HG03565 (cell line): ENCODE measurements around the gene BANF2.

Experiments used
- ATAC-seq: cut with Tn5 transposase; IDR thresholded peaks from one replicate; pipeline ENCODE4 v1.9.1; 2021; ENCODE audit warnings: mild to moderate bottlenecking, moderate library complexity; ENCODE audit not compliant: unreplicated experiment

The BANF2 gene

GRCh38 chr20:17663486-17663885, 36.3 kb upstream of the BANF2 start:
- ATAC-seq: no peak

GRCh38 chr20:17664025-17664633, 35.6 kb upstream of the BANF2 start:
- ATAC-seq: no peak

DNA sequence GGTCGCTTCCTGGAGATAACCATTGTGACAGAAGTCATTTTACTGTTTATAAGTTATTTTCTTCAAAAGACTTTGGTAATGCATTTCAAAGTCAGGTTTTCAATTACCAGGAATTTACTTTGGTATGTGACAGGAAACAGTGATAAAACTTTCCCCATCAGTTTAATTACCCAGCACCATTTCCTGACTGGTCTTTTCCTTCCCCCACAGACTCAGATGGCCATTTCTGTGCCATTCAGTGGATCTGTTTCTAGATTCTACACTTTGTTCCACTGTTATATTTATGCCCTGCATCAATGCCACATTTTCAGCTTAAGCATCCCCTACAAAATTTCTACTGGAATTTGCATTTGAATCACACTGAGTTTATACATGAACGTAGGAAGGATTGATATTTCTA, 34.0 kb upstream of the BANF2 start:
- no peak for ATAC-seq

- no peak for ATAC-seq
These were observed 33.3 kb upstream of the BANF2 start for GRCh38 chr20:17666481-17666880.

DNA sequence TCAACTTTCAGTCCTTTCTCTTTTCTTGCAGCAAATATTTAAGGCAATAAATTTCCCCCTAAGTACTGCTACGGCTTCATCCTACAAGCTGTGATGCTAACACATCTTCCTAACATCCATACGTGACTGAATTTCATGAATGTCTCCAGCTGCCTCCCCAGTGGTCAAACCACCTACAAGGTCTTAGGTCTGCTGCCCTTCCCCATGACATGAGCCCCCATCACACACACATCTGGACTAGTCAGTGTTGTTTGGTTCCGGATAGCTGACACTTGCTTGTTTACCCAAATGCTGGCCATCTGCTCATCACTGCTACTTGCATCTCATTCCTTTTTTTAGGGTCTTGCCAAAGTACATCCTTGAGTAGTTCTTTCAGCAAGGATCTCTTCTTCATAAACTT, 32.3 kb upstream of the BANF2 start:
- ATAC-seq: no peak

- no peak for ATAC-seq
These were observed 31.3 kb upstream of the BANF2 start for GRCh38 chr20:17668432-17668831.

- ATAC-seq: no peak
These were observed 30.3 kb upstream of the BANF2 start for GRCh38 chr20:17669306-17669931.

GRCh38 chr20:17671011-17671410, 28.8 kb upstream of the BANF2 start:
- no peak for ATAC-seq

DNA sequence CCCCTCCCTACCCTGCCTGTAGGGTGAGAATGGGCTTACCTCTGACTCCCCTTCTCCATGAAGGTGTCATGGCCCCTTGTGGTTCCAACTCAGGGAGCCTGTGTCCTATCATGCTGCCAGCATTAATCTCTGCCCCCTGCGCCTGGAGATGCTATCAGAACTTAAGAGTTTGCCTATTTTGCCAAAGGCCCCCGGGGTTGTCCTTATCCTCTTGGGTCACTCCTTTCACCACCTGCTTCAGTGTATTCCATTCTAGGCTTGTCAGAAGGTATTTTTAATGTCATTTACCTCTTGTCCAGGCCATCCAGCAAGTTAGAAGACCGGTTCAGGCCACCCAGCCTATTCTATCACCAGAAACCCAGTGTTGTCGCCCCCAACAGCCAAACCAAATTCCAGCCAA, 28.2 kb upstream of the BANF2 start:
- no peak for ATAC-seq

DNA sequence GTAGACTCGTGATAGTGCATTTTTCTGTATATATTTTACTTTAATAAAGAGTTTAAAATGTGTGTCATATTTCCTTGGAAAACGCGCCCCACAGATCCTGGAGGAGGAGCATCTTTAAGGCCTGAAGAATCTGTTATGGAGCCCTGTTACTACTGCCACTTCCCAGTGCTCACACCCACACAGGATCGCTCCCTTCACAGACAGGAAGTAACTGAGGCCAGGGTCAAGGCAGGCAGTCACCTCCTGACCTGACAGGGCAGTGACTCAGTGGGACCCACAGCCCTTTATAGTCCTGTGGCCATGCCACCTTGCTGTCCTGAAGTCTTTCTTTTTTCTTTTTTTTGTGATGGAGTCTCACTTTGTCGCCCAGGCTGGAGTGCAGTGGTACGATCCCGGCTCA, 26.7 kb upstream of the BANF2 start:
- ATAC-seq: no peak

DNA sequence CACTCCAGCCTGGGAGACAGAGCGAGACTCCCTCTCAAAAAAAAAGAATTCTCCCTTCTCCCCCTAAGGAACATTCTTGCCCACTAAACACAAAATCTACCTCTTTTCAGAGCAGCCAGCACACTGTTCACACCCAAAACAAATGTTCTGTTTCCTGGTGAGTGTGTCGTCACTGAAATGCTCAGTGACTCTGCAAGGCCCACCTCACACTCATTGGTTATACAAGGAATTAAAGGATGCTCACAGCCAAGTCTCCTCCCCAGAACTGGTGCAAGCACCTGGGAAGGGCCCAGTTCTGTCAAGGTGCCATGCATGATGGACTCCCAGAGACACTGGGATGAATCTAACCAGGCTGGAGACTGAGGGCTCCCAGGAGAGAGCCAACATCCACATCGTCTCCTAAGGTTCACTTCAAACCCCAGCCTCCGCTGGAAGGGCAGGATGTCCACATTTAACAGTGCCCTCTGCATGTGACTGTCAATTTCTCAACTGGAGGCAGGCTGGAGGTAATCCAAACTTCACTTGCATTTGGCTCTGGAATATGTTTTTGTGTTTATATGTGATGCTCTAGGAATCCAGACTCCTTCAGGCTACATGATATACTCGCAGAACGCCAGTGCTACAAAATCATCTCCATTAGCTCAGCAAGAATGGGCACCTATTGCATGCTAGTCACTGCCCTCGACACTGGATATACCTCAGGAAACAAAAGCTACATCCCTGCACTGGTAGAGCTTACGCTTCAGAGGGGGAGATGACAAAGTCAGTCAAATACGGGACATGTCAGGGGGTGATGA, 24.8 kb upstream of the BANF2 start:
- ATAC-seq: no peak

DNA sequence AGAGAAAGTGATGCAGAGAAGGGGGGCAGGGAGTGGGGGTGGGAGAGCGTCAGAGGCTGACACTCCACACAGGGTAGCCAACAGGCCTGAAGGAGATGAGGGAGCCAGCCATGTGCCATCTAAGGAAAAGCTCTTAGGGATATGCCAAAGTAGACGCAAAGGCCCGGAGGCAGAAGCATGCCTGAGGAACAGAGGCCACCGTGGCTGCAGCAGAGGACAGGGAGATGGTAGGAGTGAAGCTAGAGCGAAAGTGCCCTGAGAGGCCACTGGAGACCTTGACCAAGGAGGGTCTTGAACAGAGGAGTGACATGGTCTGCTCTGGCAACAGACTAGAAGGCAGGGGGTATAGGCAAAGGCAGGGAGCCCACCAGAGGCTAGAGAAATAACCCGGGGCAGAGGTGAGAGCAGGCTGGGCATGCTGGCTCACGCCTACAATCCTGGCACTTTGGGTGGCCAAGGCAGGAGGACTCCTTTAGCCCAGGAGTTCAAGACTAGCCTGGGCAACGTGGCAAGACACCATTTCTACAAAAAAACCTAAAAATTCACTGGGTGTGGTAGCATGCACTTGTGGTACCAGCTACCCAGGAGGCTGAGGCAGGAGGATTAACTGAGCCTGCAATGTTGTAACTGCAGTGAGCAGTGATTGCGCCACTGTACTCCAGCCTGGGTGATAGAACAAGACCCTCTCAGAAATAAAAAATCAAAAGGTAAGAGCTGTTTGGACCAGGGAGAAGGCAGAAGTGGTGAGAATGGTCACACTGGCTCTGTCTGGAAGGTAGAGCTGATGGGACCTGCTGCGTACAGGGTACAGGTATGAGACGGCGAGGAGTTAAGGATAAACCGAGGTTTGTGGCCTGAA, 24.0 kb upstream of the BANF2 start:
- no peak for ATAC-seq

DNA sequence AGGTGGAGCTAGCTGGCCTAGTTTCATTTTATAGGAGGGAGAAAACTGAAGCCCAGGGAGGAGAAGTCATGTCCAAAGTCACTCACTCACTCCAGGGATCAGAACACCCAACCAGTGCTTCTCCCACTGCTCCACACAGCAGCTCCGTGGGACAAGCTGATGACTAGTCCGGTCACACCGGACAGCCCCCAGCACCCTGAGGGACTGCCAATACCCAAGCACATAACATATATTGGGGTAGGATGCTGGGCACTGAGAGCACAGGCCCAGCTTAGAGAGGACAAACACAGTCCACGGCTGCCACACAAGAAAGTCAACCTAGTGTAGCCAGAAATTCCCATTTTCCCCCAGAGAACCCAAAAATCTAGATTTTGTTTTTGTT, 23.4 kb upstream of the BANF2 start:
- no peak for ATAC-seq

DNA sequence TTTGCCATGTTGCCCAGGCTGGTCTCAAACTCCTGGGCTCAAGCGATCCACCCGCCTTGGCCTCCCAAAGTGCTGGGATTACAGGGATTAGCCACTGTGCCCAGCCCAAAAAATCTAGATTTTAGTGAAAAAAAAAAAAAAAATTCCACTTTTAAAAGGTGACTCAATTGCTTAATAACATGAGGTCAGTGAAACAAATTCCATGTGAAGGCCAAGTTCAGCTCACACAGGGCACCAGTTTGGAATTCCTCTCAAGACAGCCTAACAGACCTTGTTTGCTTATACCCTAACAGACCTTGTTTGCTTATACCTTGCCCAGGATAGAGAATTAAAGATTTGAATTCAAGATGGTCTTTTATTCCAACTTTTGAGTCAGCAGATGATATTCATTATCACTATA, 22.8 kb upstream of the BANF2 start:
- ATAC-seq: no peak

DNA sequence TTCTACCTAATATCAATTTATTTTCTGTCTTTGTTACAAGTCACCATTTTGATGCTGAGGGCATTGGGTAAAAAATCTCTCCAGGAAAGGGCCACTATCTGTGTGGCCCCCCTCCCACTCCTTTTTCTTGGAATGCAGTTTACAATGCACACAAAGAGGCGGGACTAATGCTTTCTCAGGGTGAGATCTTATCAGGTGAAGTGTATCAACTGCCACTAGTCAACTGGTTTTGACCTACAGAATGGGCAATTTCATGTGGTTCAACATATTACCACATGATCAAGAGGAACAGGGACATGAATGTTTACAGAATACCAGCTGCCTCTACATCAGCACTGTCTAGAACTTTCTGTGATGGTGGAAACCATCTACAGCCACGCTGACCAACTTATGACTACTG, 21.5 kb upstream of the BANF2 start:
- ATAC-seq: no peak

- ATAC-seq: no peak
These were observed 20.9 kb upstream of the BANF2 start for GRCh38 chr20:17678886-17679285.

DNA sequence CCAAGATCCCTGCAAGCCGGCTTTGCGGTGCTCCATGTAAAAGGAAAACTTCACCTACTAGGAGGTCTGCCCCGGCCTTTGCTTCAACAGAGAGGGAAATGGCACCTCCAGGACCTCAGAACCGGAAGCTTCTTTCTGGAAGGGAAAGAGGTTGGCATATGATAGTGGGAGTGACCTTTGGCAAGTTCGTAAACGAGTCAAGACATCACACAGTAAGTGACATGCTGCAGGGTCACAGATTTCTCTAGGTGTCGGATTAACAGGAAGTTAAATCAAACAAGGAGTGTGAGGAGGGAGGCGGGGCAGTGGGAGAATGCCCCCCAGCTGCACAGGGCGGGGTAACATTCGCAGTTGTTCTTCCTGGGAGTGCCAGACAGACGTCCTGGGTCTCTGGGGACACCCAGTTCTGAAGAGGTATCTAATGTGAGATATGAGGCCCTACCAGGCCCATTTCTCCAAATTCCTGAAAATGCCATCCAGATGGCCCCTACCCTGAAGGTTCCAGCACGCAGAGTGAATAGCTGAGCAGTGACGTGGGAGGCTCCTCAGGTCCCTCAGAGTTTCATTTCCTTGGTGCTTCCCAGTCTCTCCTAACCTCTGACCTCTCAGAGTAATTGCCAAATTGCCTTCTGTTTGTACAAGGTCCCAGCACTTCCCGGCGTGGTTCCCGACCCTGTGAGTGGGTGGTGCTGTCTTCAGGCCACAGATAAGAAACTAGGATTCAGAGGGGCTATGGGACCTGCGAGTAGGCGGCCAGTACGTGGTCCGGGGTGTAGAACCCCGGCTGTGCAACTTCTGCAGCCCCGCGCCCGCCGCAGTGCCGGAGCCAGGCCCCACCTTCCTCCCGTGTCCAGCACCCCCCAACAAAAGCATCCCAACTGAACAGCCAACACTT, 19.6 kb upstream of the BANF2 start:
- no peak for ATAC-seq

- ATAC-seq: peak; percentile 36
These were observed 18.7 kb upstream of the BANF2 start for GRCh38 chr20:17680836-17681725.

DNA sequence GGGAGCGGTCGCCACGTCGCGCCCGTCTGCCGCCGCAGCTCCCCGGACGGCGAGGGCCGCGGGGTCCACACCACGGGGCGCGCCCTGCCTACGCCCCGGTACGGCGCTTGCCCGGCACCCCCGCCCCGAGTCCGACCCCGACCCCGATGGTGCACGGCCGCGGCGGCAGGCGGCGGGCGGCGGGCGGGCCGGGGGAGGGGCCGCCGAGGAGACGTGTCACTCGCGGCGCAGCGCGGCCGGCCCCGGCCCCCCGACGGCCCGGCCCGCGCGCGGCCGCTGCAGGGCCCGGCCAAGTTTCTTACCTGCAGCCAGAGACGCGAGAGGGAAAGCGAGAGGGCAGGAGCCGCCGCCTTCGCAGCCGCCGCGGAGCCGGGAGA, 18.1 kb upstream of the BANF2 start:
- ATAC-seq: peak; percentile 1
